Right lobe of liver (tissue), 4 donors: ENCODE data around the gene CENPC.

ENCODE experiments used
- CTCF ChIP-seq, 4 donors: fragments of 200-600 bp in 3 of 4; fragments of 450-650 bp in 1 of 4; IDR thresholded peaks; one replicate each; pipeline versions ENCODE4 v1.5.1 to v1.8.0; 2016 to 2022; ENCODE audit warnings: antibody characterized with exemption in 4 of 4, mild to moderate bottlenecking in 2 of 4
- POLR2A ChIP-seq: fragments of 450-650 bp; IDR thresholded peaks from one replicate; pipeline ENCODE4 v1.6.1; 2017; ENCODE audit warnings: antibody characterized with exemption, mild to moderate bottlenecking
- donor health status: DM: no; HTN: no; CAD: no.
- donor health status: DM: no; HTN: no; CAD: no.
- donor health status: DM: no; HTN: yes; CAD: no.

GRCh38 chr4:67447873-67448272 lies 97.4 kb downstream of the CENPC start:
- no peak for TF ChIP-seq CTCF (IDR thresholded peaks at IDR 0.05)
- TF ChIP-seq POLR2A = no peak
